ENCODE measurements around the gene IL4.

Gene IL4

DNA sequence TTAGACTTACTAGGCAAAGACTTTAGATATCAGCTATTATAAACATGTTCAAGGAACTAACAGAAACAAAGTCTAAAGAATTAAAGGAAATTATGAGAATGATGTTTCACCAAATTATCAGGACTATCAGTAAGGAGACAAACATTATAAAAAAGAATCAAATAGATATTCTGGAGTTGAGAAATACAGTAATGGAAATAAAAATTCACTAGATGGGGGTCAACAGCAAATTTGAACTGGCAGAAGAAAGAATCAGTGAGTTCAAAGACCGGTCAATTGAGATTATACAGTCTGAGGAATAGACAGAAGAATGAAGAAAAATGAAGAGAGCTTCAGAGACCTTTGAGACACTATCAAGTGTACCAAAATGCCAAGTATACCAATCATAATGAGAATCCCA lies 25.4 kb upstream of the IL4 start:
- TF ChIP-seq, protein P1, sequence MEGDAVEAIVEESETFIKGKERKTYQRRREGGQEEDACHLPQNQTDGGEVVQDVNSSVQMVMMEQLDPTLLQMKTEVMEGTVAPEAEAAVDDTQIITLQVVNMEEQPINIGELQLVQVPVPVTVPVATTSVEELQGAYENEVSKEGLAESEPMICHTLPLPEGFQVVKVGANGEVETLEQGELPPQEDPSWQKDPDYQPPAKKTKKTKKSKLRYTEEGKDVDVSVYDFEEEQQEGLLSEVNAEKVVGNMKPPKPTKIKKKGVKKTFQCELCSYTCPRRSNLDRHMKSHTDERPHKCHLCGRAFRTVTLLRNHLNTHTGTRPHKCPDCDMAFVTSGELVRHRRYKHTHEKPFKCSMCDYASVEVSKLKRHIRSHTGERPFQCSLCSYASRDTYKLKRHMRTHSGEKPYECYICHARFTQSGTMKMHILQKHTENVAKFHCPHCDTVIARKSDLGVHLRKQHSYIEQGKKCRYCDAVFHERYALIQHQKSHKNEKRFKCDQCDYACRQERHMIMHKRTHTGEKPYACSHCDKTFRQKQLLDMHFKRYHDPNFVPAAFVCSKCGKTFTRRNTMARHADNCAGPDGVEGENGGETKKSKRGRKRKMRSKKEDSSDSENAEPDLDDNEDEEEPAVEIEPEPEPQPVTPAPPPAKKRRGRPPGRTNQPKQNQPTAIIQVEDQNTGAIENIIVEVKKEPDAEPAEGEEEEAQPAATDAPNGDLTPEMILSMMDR (IDR thresholded peaks at IDR 0.05), result no peak
- Histone ChIP-seq H3K4me3 (no peak overlapping the region), H3K27ac (no peak overlapping the region)
- DNase-seq (ENCODE audit: low spot score), result no peak

DNA sequence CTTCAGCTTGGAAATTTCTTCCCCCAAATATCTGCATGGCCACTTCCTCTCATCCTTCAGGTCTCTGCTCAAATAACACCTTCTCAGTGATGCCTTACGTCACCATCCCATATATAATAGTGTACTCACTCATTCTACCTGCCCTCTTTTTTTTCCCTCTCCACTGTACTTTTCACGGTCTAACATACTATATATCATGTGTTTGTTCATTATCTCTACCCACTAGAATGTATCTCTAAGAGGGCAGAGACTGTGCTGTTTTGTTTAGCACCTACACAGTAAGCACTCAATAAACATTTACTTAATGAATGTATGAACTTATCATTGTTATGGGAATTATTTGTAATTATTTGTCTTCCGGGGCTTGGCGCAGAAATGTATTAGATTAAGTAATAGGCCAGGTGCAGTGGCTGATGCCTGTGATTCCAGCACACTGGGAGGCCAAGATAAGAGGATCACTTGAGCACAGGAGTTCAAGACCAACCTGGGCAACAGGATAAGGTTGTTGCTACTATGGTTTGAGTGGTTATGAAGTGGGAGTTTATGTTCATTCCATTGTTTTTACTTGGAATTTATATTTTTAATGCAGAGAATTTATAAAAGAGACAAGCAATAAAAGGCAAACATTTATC lies 21.8 kb upstream of the IL4 start:
- no peak overlapping the region for H3K27ac ChIP-seq
- H3K4me3 ChIP-seq, result no peak overlapping the region
- TF ChIP-seq, protein P1 (IDR thresholded peaks at IDR 0.05), result no peak
- no peak for DNase-seq (ENCODE audit: low spot score)

DNA sequence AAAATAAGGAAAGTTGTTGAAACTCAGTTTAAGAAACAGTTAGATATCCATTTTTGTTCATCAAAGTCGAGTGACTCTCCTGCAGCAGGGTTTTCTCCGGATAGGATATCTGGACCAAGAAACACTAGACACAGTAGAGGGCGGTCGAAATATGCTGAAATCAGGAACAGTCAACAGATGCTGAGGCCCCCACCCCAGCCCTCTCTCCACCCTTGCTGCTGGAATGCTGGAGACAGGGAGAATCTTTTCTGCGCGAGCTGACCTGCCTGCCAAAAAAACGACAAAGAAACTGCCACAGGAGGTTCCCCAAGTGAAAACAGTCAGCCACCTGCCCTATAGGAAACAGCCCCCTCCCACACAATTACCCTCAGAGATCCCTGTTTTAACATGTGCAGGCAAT lies 20.1 kb upstream of the IL4 start:
- TF ChIP-seq, protein P1 (IDR thresholded peaks at IDR 0.05), result no peak
- no peak for DNase-seq (ENCODE audit: low spot score)
- H3K4me3 ChIP-seq, result no peak overlapping the region
- H3K27ac ChIP-seq, result no peak overlapping the region

DNA sequence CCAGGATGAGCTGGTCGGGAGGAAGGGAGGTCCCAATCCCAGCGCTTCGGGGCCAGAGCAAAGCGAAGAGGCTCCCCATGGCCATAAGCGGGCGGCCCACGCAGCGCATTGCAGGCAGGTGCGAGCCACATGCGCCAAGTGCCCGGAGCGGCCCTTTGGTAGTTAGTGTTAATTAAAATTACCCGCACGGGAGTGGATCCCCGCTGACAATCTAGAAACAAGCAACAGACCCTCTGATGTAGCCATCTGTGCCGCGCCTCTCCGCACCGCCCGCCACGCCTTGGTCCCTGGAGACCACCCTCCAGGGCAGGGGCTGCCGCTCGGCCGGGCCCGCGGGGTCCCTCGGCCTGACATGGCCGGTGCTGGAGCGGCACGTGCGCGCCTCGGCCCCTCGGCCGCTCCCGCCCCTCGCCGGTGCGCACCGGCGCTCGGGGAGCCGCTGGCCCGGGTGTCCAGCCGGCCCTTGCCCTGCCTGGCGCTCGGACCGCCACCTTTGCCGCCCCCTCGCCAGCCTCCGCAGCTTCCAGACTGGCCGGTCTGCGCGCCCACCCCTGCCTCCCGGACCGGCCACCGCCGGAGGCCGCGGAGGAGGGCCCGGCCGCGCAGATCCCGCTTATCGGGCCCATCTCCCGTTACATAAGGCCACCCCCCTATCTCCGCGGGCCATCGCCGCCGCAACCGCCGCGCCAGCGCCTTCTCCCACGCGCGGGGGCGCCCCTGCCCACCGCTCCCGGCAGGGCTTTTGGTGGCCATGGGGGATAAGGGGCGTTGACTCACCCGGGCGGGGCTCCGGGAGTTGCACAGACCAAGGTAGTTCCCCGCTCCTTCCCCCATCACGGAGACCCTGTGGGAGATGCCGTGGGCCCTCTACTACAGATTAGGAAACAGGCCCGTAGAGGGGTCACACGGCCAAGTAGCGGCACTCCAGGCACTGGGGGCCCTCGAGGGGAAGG lies 17.7 kb upstream of the IL4 start:
- TF ChIP-seq, protein P1 (IDR thresholded peaks at IDR 0.05), result no peak

DNA sequence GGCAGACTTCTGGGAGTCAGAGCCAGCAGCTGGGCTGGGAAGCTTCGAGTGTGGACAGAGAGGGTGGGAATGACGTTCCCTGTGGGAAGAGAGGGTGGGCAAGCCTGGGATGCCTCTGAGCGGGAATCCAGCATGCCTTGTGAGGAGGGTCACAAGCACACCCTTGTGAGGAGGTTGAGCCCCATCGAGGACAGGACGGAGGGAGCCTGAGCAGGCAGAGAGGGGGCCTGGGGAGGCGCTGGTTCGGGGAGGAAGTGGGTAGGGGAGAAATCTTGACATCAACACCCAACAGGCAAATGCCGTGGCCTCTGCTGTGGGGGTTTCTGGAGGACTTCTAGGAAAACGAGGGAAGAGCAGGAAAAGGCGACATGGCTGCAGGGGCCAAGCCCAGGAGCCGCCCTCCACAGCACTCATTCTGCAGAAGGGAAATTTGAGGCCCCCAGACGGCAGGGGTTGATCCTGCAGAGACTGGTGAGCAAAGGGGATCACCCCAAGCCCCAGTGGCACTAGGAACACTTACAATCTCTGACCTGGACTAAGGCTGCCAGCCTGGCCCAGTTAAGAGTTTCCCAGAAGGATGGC lies 16.9 kb upstream of the IL4 start:
- peak; percentile 45 for DNase-seq (ENCODE audit: low spot score)
- TF ChIP-seq, protein P1 (IDR thresholded peaks at IDR 0.05), result no peak
- no peak overlapping the region for H3K27ac ChIP-seq
- H3K4me3 ChIP-seq, result peak overlapping the region; percentile 74

More for the DNA sequence above, 17.7 kb upstream of the IL4 start:
- no peak overlapping the region for H3K27ac ChIP-seq
- H3K4me3 ChIP-seq, result peak overlapping the region; percentile 74
- peak; percentile 72 for DNase-seq (ENCODE audit: low spot score)

DNA sequence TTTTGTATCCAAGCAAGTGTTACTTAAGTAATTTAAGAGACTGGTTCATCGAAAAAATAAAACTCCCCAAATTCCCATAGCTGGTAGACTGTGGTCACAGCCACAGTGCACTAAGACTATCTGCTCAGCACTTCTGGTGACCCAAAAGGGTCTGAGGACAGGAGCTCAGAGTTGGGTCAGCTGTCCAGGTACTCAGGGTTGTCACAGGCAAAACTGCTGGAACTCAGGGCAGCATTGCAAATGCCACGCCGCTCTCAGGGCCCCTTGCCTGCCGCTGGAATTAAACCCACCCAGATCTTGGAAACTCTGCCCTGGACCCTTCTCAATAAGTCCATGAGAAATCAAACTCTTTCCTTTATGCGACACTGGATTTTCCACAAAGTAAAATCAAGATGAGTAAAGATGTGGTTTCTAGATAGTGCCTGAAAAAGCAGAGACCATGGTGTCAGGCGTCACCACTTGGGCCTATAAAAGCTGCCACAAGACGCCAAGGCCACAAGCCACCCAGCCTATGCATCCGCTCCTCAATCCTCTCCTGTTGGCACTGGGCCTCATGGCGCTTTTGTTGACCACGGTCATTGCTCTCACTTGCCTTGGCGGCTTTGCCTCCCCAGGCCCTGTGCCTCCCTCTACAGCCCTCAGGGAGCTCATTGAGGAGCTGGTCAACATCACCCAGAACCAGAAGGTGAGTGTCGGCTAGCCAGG lies 16.0 kb upstream of the IL4 start, which contains the start of gene IL13:
TSS of gene IL13 (plus strand) at position 498 of the 705 bp plus-strand sequence. CDS start at position 512, 14 bp downstream.
- Histone ChIP-seq H3K4me3 (no peak within 1 kb of the TSS), H3K27ac (no peak within 1 kb of the TSS)
- peak; percentile 49 for DNase-seq (ENCODE audit: low spot score)
- TF ChIP-seq, protein P1 (IDR thresholded peaks at IDR 0.05), result no peak
